Fibroblast of the aortic adventitia (primary cell): ENCODE results near the gene CLECL1. TPM values are rescaled to one million over a fixed set of nuclear protein-coding genes. Genes with fewer than 3 reads are reported as not detected.

ENCODE experiments used
- DNase-seq: peaks from one replicate; pipeline ENCODE4 v3.0.0-alpha.2; 2010; ENCODE audit warnings: low read depth
- H3K4me3 ChIP-seq: 2 replicates; pipeline ENCODE4 v1.5.1; 2011; ENCODE audit warnings: low read depth, mild to moderate bottlenecking, control low read depth, low read length, moderate library complexity
- CTCF ChIP-seq: IDR thresholded peaks from 2 replicates; pipeline ENCODE4 v1.5.1; 2011; ENCODE audit warnings: mild to moderate bottlenecking, low read length, control low read depth, inconsistent platforms; ENCODE audit not compliant: insufficient read depth
- total RNA-seq: library from RNA; depleted of rRNA; stranded (reverse); fragments of >200 nt; gene quantifications from 2 replicates; pipeline ENCODE4 v1.2.3, GENCODE V29; 2012; ENCODE audit warnings: low replicate concordance

Gene CLECL1
- total RNA-seq, 1 donor: not detected

- no peak for TF ChIP-seq CTCF
- H3K4me3 ChIP-seq: no peak overlapping the region
- no peak for DNase-seq
These were observed 20.2 kb upstream of the CLECL1 start for GRCh38 chr12:9753073-9753472.

GRCh38 chr12:9752145-9752933 is 19.4 kb upstream of the CLECL1 start:
- no peak overlapping the region for H3K4me3 ChIP-seq
- DNase-seq: no peak
- no peak for TF ChIP-seq CTCF

- peak; percentile 27 for DNase-seq
These were observed 18.6 kb upstream of the CLECL1 start for GRCh38 chr12:9751204-9752144.

GRCh38 chr12:9750276-9751203 is 17.6 kb upstream of the CLECL1 start:
- TF ChIP-seq CTCF: peak; percentile 82
- no peak overlapping the region for H3K4me3 ChIP-seq
- peak; percentile 67 for DNase-seq

More at GRCh38 chr12:9751204-9752144, 18.6 kb upstream of the CLECL1 start:
- TF ChIP-seq CTCF: peak; percentile 52
- H3K4me3 ChIP-seq: no peak overlapping the region

GRCh38 chr12:9749640-9750039 is 16.7 kb upstream of the CLECL1 start:
- H3K4me3 ChIP-seq: no peak overlapping the region
- DNase-seq: no peak
- TF ChIP-seq CTCF: no peak

- no peak overlapping the region for H3K4me3 ChIP-seq
- TF ChIP-seq CTCF: no peak
- DNase-seq: no peak
These were observed 12.3 kb upstream of the CLECL1 start for GRCh38 chr12:9745199-9745598.
